Body of pancreas (tissue), 4 donors: ENCODE data around the gene GRB10. TPM values are rescaled to one million over a fixed set of nuclear protein-coding genes. Genes with fewer than 3 reads are reported as not detected.

ENCODE experiments used
- ATAC-seq: fragments of 150-250 bp; one replicate; pipeline ENCODE4 v1.9.1; 2016
- DNase-seq, 4 donors: peaks; one replicate each; pipeline ENCODE4 v3.0.0-alpha.2; 2019
- H3K27ac ChIP-seq, 4 donors: fragments of 200-600 bp; sonication (generic); 1 replicate in 3 of 4; 2 replicates in 1 of 4; pipeline versions ENCODE4 v1.5.1 to v1.6.1; 2016 to 2019; ENCODE audit warnings: mild to moderate bottlenecking in 1 of 4, mixed read lengths in 1 of 4, moderate library complexity in 1 of 4
- H3K27me3 ChIP-seq, 2 donors: fragments of 200-600 bp; sonication (generic); one replicate each; pipeline ENCODE4 v1.6.0; 2016; ENCODE audit warnings: mild to moderate bottlenecking in 1 of 2
- H3K36me3 ChIP-seq, 2 donors: fragments of 200-600 bp; sonication (generic); replicated peaks in 1 of 2; 2 replicates each; pipeline ENCODE4 v1.5.1; 2016; ENCODE audit warnings: low read depth in 2 of 2; ENCODE audit not compliant: insufficient read depth in 1 of 2
- H3K4me1 ChIP-seq: fragments of 200-600 bp; sonication (generic); one replicate; pipeline ENCODE4 v1.6.0; 2016
- H3K4me3 ChIP-seq, 2 donors: fragments of 200-600 bp; sonication (generic); 1 replicate in 1 of 2; 2 replicates in 1 of 2; pipeline ENCODE4 v1.5.1; 2016 to 2019
- H3K9me3 ChIP-seq, 3 donors: fragments of 200-600 bp; sonication (generic); 1 replicate in 2 of 3; 2 replicates in 1 of 3; pipeline ENCODE4 v1.5.1; 2016
- POLR2A ChIP-seq, 3 donors: fragments of 450-650 bp; IDR thresholded peaks; one replicate each; pipeline ENCODE4 v1.6.1; 2016; ENCODE audit warnings: antibody characterized with exemption in 3 of 3, mild to moderate bottlenecking in 2 of 3
- WGBS, 2 donors: methylation state at CpG; one replicate each; pipeline ENCODE4 v1.1.5; 2017; 5-methylcytosine and 5-hydroxymethylcytosine counted together
- intact Hi-C: fragments of 100-400 bp; cut with DNase I; formaldehyde crosslinking; loops from one replicate; pipeline ENCODE4 v1.15.1; 2023
- total RNA-seq, 2 donors: library from RNA; depleted of rRNA; stranded (reverse); fragments of >200 nt; gene quantifications; one replicate each; pipeline ENCODE4 v1.1.0, GENCODE V29; 2016
- TF ChIP-seq, protein P1 (sequence below), 7 experiments: fragments of 450-650 bp in 4 of 7; fragments of 200-600 bp in 3 of 7; sonication (generic) in 3 of 7; IDR thresholded peaks; one replicate each; pipeline ENCODE4 v1.5.1; 2016 to 2019; ENCODE audit warnings: antibody characterized with exemption in 7 of 7

GRB10 gene
- total RNA-seq, 2 donors from 2014 or later = 130 to 229 TPM

DNA sequence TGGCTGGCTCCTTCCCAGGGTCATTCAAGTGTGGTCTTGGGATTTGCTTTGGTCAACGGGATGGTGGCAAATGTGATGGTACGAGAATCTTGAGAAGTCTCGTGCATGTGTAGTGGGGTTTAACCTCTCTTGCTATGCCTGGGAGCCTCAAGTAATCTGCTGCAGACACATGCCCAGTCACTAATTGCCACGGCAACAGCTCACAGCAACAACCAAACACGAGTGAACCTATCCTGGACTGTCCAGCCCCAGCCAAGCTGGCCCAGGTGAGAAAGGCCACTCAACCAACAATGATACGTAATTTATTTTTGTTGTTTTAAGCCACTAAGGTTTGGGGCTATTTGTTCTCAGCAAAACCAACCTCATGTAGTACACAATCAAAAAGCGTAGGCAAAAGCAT, 179.4 kb downstream of the GRB10 start:
- Histone ChIP-seq H3K36me3 (peaks cover 23 to 67% of the 10 kb centered on the region in 2 donors), H3K27ac (peak overlapping the region in 1 of 4 donors; percentile 25), H3K9me3 (no peaks in the 10 kb centered on the region), H3K4me3 (no peak overlapping the region), H3K27me3 (no peaks in the 10 kb centered on the region), H3K4me1 (no peaks in the 10 kb centered on the region)
- ATAC-seq = peak; percentile 59
- intact Hi-C loops = no loop called here
- DNase-seq = no peak
- 73 to 76% methylated on average over 7 of the region's 7 CpGs for WGBS, 2 donors
- TF ChIP-seq, protein P1, sequence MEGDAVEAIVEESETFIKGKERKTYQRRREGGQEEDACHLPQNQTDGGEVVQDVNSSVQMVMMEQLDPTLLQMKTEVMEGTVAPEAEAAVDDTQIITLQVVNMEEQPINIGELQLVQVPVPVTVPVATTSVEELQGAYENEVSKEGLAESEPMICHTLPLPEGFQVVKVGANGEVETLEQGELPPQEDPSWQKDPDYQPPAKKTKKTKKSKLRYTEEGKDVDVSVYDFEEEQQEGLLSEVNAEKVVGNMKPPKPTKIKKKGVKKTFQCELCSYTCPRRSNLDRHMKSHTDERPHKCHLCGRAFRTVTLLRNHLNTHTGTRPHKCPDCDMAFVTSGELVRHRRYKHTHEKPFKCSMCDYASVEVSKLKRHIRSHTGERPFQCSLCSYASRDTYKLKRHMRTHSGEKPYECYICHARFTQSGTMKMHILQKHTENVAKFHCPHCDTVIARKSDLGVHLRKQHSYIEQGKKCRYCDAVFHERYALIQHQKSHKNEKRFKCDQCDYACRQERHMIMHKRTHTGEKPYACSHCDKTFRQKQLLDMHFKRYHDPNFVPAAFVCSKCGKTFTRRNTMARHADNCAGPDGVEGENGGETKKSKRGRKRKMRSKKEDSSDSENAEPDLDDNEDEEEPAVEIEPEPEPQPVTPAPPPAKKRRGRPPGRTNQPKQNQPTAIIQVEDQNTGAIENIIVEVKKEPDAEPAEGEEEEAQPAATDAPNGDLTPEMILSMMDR (IDR thresholded peaks at IDR 0.05) = no peak
- no peak for TF ChIP-seq POLR2A (IDR thresholded peaks at IDR 0.05)

DNA sequence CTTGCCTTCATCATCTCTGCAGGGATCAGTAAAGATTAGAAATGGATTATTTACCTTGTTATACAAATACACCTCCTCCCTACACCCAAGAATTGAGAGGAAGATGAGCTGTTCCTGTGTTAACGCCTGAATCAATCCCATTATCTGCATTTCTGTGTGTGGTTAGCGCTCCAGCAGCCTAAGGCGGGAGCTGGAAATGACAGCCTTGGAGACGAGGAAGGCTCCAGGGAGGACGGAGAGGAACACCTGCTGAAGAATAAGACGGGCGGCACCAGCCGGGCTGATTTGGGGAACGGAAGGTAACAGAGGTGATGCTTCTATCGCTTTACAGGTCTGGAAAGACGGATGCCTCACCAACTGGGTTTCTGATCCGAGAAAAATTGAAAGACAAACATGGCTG, 183.3 kb downstream of the GRB10 start:
- H3K36me3 ChIP-seq = peaks cover 18 to 40% of the 10 kb centered on the region in 2 donors
- WGBS, 2 donors = 82 to 84% methylated on average over 12 of the region's 12 CpGs
- DNase-seq (no peak), ATAC-seq (no peak)
- H3K9me3 ChIP-seq = no peaks in the 10 kb centered on the region
- TF ChIP-seq, protein P1 (IDR thresholded peaks at IDR 0.05) = no peak
- no peak for TF ChIP-seq POLR2A (IDR thresholded peaks at IDR 0.05)
- H3K27ac ChIP-seq = no peak overlapping the region
- no peaks in the 10 kb centered on the region for H3K27me3 ChIP-seq
- no peak overlapping the region for H3K4me3 ChIP-seq
- intact Hi-C loops = loop anchor here (10.0 kb wide), 1 partner anchor 125 kb away; no protein-coding TSS in a partner anchor
- H3K4me1 ChIP-seq = no peaks in the 10 kb centered on the region

DNA sequence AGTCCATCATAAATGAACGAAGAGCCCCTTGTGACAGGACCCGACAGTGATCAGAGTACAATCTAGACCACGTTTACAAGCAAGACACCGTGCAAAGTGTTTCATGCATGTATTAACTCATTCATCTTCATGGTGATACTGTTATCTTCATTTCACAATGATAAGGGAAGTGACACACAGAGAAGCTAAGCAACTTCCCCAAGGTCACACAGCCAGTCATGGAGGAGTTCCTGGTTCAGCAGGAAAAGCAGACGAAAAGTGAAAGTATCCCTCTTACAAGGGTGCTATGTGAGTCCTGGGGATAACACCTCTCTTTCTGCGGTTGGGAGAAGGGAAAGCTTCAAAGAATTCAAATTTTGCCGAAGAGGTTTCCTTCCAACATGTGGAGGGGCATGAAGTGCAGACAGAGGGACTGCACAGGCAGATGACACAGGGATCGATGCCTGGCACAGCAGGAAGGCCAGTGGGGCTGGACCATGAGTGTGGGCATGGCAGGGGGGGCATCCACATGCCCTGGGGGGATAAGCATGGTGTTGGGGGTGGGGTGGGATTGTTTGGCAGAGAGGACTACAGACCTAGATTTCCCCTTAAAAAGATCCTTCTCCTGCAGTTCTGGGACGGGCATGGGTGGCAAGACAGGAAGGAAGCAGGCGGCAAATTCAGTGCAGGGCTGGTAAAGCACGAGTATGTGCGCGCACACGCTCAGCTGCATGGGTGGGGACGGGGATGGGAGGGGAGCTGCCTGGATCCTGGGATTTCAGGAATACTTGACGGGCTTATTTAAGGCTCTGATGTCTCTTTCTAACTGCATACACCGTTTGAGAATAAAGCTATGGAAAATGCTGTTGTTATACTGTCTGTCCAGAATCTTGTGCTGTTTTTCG, 184.0 kb downstream of the GRB10 start:
- peaks cover 18 to 38% of the 10 kb centered on the region in 2 donors for H3K36me3 ChIP-seq
- no peak for DNase-seq
- 79 to 80% methylated on average over 18 of the region's 18 CpGs for WGBS, 2 donors
- H3K27me3 ChIP-seq = no peaks in the 10 kb centered on the region
- TF ChIP-seq, protein P1 (IDR thresholded peaks at IDR 0.05) = no peak
- TF ChIP-seq POLR2A (IDR thresholded peaks at IDR 0.05) = no peak
- no peak for ATAC-seq
- H3K27ac ChIP-seq = no peak overlapping the region
- H3K4me3 ChIP-seq = no peak overlapping the region
- no peaks in the 10 kb centered on the region for H3K9me3 ChIP-seq
- H3K4me1 ChIP-seq = no peaks in the 10 kb centered on the region
- intact Hi-C loops = loop anchor here (10.0 kb wide), 1 partner anchor 124 kb away; no protein-coding TSS in a partner anchor

DNA sequence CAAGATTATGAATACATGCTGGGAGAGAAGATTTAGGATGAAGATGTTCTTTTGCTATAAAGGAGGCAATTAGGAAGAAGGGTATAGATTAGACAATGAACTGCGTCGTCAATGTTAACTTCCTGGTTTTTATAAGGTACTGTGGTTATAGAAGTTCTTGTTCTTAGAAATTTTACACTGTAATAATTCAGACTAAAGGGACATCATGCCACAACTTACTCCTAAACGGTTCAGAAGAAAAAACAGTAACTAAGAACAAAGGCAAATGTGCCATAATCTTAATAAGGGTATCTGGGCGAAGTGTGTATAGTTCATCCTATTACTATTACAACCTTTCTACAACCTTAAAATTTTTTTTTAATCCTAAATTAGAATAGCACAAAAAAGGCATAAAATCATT, 186.2 kb downstream of the GRB10 start:
- no peak for TF ChIP-seq POLR2A (IDR thresholded peaks at IDR 0.05)
- TF ChIP-seq, protein P1 (IDR thresholded peaks at IDR 0.05) = no peak
- no peaks in the 10 kb centered on the region for H3K27me3 ChIP-seq
- no peaks in the 10 kb centered on the region for H3K9me3 ChIP-seq
- DNase-seq (no peak), ATAC-seq (no peak)
- no peaks in the 10 kb centered on the region for H3K4me1 ChIP-seq
- peaks cover 8 to 47% of the 10 kb centered on the region in 2 donors for H3K36me3 ChIP-seq
- WGBS, 2 donors = 80 to 82% methylated on average over 4 of the region's 4 CpGs
- H3K27ac ChIP-seq = no peak overlapping the region
- intact Hi-C loops = loop anchor here (10.0 kb wide), 1 partner anchor 122 kb away; no protein-coding TSS in a partner anchor
- H3K4me3 ChIP-seq = no peak overlapping the region
